Measurements from ENCODE around the gene SLC17A3.

The SLC17A3 gene

GRCh38 chr6:25835442-25836283 lies 38.4 kb downstream of the SLC17A3 start:
- no peak for DNase-seq (ENCODE audit: low read depth in 2 of 2)

- no peak for DNase-seq (ENCODE audit: low read depth in 2 of 2)
Measured at GRCh38 chr6:25834950-25835349, 39.1 kb downstream of the SLC17A3 start.

GRCh38 chr6:25833136-25833535 lies 40.9 kb downstream of the SLC17A3 start:
- DNase-seq (ENCODE audit: low read depth in 2 of 2) = no peak

GRCh38 chr6:25832670-25833069 lies 41.4 kb downstream of the SLC17A3 start:
- no peak for DNase-seq (ENCODE audit: low read depth in 2 of 2)

- no peak for DNase-seq (ENCODE audit: low read depth in 2 of 2)
Measured at GRCh38 chr6:25832307-25832662, 41.8 kb downstream of the SLC17A3 start.

- no peak for DNase-seq (ENCODE audit: low read depth in 2 of 2)
Measured at GRCh38 chr6:25831532-25832306, 42.3 kb downstream of the SLC17A3 start, which contains the start of gene SLC17A1. TSS of gene SLC17A1 (minus strand) at chr6:25832052. CDS start at chr6:25830557, 1,495 bp downstream.

GRCh38 chr6:25830458-25830857 lies 43.6 kb downstream of the SLC17A3 start:
- DNase-seq (ENCODE audit: low read depth in 2 of 2) = no peak

GRCh38 chr6:25829375-25829774 lies 44.7 kb downstream of the SLC17A3 start:
- DNase-seq (ENCODE audit: low read depth in 2 of 2) = no peak

GRCh38 chr6:25821341-25821740 lies 52.7 kb downstream of the SLC17A3 start:
- DNase-seq (ENCODE audit: low read depth in 2 of 2) = no peak

- DNase-seq (ENCODE audit: low read depth in 2 of 2) = no peak
Measured at GRCh38 chr6:25816252-25816651, 57.8 kb downstream of the SLC17A3 start.

GRCh38 chr6:25815194-25815593 lies 58.8 kb downstream of the SLC17A3 start:
- no peak for DNase-seq (ENCODE audit: low read depth in 2 of 2)

GRCh38 chr6:25804804-25805203 lies 69.2 kb downstream of the SLC17A3 start:
- no peak for DNase-seq (ENCODE audit: low read depth in 2 of 2)

- no peak for DNase-seq (ENCODE audit: low read depth in 2 of 2)
Measured at GRCh38 chr6:25801436-25801835, 72.6 kb downstream of the SLC17A3 start.

Data from activated CD4-positive, alpha-beta T cell treated with anti-CD3 and anti-CD28 coated beads for 24 hours (primary cell).